Measurements from ENCODE around the gene SLC38A1.
"Not testable (repeated sequence)": the region's sequence is repeated elsewhere in the genome, so short reads cannot be mapped to it uniquely, and the experiment has no call there.

SLC38A1 gene

GRCh38 chr12:46265102-46265501 lies 3.7 kb downstream of the SLC38A1 start:
- DNase-seq (ENCODE audit: low read depth in 2 of 2, low spot score in 1 of 2): no peak

- no peak for DNase-seq (ENCODE audit: low read depth in 2 of 2, low spot score in 1 of 2)
These were observed 4.8 kb downstream of the SLC38A1 start for GRCh38 chr12:46264057-46264456.

GRCh38 chr12:46263140-46264016 lies 5.5 kb downstream of the SLC38A1 start:
- no peak for DNase-seq (ENCODE audit: low read depth in 2 of 2, low spot score in 1 of 2)

- DNase-seq (ENCODE audit: low read depth in 2 of 2, low spot score in 1 of 2): no peak
These were observed 7.2 kb downstream of the SLC38A1 start for GRCh38 chr12:46261646-46262045.

- DNase-seq (ENCODE audit: low read depth in 2 of 2, low spot score in 1 of 2): no peak
These were observed 7.8 kb downstream of the SLC38A1 start for GRCh38 chr12:46260913-46261476.

- no peak for DNase-seq (ENCODE audit: low read depth in 2 of 2, low spot score in 1 of 2)
These were observed 8.5 kb downstream of the SLC38A1 start for GRCh38 chr12:46260124-46260912.

- DNase-seq (ENCODE audit: low read depth in 2 of 2, low spot score in 1 of 2): no peak
These were observed 9.1 kb downstream of the SLC38A1 start for GRCh38 chr12:46259713-46260112.

GRCh38 chr12:46259071-46259470 lies 9.8 kb downstream of the SLC38A1 start:
- DNase-seq (ENCODE audit: low read depth in 2 of 2, low spot score in 1 of 2): no peak

- no peak for DNase-seq (ENCODE audit: low read depth in 2 of 2, low spot score in 1 of 2)
These were observed 10.7 kb downstream of the SLC38A1 start for GRCh38 chr12:46258129-46258528.

GRCh38 chr12:46256942-46257341 lies 11.9 kb downstream of the SLC38A1 start:
- no peak for DNase-seq (ENCODE audit: low read depth in 2 of 2, low spot score in 1 of 2)

GRCh38 chr12:46253544-46254162 lies 15.2 kb downstream of the SLC38A1 start:
- no peak for DNase-seq (ENCODE audit: low read depth in 2 of 2, low spot score in 1 of 2)

- not testable (repeated sequence) for DNase-seq (ENCODE audit: low read depth in 2 of 2, low spot score in 1 of 2)
These were observed 16.8 kb downstream of the SLC38A1 start for GRCh38 chr12:46251994-46252393.

GRCh38 chr12:46249960-46250359 lies 18.9 kb downstream of the SLC38A1 start:
- DNase-seq (ENCODE audit: low read depth in 2 of 2, low spot score in 1 of 2): not testable (repeated sequence)

GRCh38 chr12:46246021-46246700 lies 22.7 kb downstream of the SLC38A1 start:
- no peak for DNase-seq (ENCODE audit: low read depth in 2 of 2, low spot score in 1 of 2)

GRCh38 chr12:46244997-46245396 lies 23.8 kb downstream of the SLC38A1 start:
- no peak for DNase-seq (ENCODE audit: low read depth in 2 of 2, low spot score in 1 of 2)

- no peak for DNase-seq (ENCODE audit: low read depth in 2 of 2, low spot score in 1 of 2)
These were observed 24.4 kb downstream of the SLC38A1 start for GRCh38 chr12:46244273-46244915.

GRCh38 chr12:46242569-46242968 lies 26.3 kb downstream of the SLC38A1 start:
- no peak for DNase-seq (ENCODE audit: low read depth in 2 of 2, low spot score in 1 of 2)

GRCh38 chr12:46240436-46240835 lies 28.4 kb downstream of the SLC38A1 start:
- DNase-seq (ENCODE audit: low read depth in 2 of 2, low spot score in 1 of 2): no peak

- no peak for DNase-seq (ENCODE audit: low read depth in 2 of 2, low spot score in 1 of 2)
These were observed 30.0 kb downstream of the SLC38A1 start for GRCh38 chr12:46238821-46239220.

GRCh38 chr12:46237371-46238045 lies 31.3 kb downstream of the SLC38A1 start:
- no peak for DNase-seq (ENCODE audit: low read depth in 2 of 2, low spot score in 1 of 2)
